H9 (cell line): ENCODE measurements around the gene TENM4. TPM values are rescaled to one million over a fixed set of nuclear protein-coding genes. Genes with fewer than 3 reads are reported as not detected.

ENCODE experiments used
- DNase-seq: peaks from one replicate; pipeline ENCODE4 v3.0.0-alpha.2; 2017
- H2AFZ ChIP-seq: one replicate; pipeline ENCODE4 v1.6.1; 2013; ENCODE audit warnings: mild to moderate bottlenecking, low read length, control low read depth, moderate library complexity
- H2AK5ac ChIP-seq: 2 replicates; pipeline ENCODE4 v1.6.1; 2013; ENCODE audit warnings: low read length, control low read depth, mixed read lengths; ENCODE audit not compliant: insufficient read length
- H2BK120ac ChIP-seq: one replicate; pipeline ENCODE4 v1.6.1; 2013; ENCODE audit warnings: low read depth, mild to moderate bottlenecking, low read length, control low read depth, inconsistent platforms; ENCODE audit not compliant: poor library complexity, severe bottlenecking
- H2BK12ac ChIP-seq: 2 replicates; pipeline ENCODE4 v1.6.1; 2013; ENCODE audit warnings: low read length, control low read depth, mixed read lengths, low read depth; ENCODE audit not compliant: insufficient read length
- H2BK15ac ChIP-seq: 2 replicates; pipeline ENCODE4 v1.6.1; 2013; ENCODE audit warnings: low read depth, low read length, control low read depth
- H2BK20ac ChIP-seq: one replicate; pipeline ENCODE4 v1.6.1; 2013; ENCODE audit warnings: low read depth, mild to moderate bottlenecking, low read length, control low read depth, inconsistent platforms; ENCODE audit not compliant: poor library complexity, severe bottlenecking
- H2BK5ac ChIP-seq: 2 replicates; pipeline ENCODE4 v1.6.1; 2013; ENCODE audit warnings: low read length, control low read depth, mixed read lengths; ENCODE audit not compliant: insufficient read length
- H3K14ac ChIP-seq: 2 replicates; pipeline ENCODE4 v1.6.1; 2013; ENCODE audit warnings: low read length, control low read depth; ENCODE audit not compliant: insufficient read depth
- H3K18ac ChIP-seq: 2 replicates; pipeline ENCODE4 v1.6.1; 2013; ENCODE audit warnings: low read depth, mild to moderate bottlenecking, mixed read lengths, low read length, control low read depth; ENCODE audit not compliant: insufficient read length
- H3K23ac ChIP-seq: 2 replicates; pipeline ENCODE4 v1.6.1; 2013; ENCODE audit warnings: low read length, control low read depth, mixed read lengths, low read depth; ENCODE audit not compliant: insufficient read length
- H3K23me2 ChIP-seq: 2 replicates; pipeline ENCODE4 v1.6.1; 2013; ENCODE audit warnings: low read depth, mild to moderate bottlenecking, mixed read lengths, low read length, control low read depth; ENCODE audit not compliant: insufficient read length, poor library complexity, severe bottlenecking
- H3K27ac ChIP-seq: 2 replicates; pipeline ENCODE4 v1.5.1; 2013; ENCODE audit warnings: low read length, control low read depth, mixed read lengths, low read depth; ENCODE audit not compliant: insufficient read length
- H3K27me3 ChIP-seq: 2 replicates; pipeline ENCODE4 v1.6.1; 2013; ENCODE audit warnings: low read length, control low read depth, inconsistent platforms; ENCODE audit not compliant: insufficient read depth
- H3K4ac ChIP-seq: 2 replicates; pipeline ENCODE4 v1.6.1; 2013; ENCODE audit warnings: low read depth, mild to moderate bottlenecking, control low read depth, inconsistent platforms, low read length, moderate library complexity
- H3K4me1 ChIP-seq: 2 replicates; pipeline ENCODE4 v1.6.1; 2013; ENCODE audit warnings: low read length, control low read depth, inconsistent platforms; ENCODE audit not compliant: insufficient read depth
- H3K4me2 ChIP-seq: 2 replicates; pipeline ENCODE4 v1.6.1; 2013; ENCODE audit warnings: low read length, control low read depth, mixed read lengths; ENCODE audit not compliant: insufficient read length, insufficient read depth
- H3K56ac ChIP-seq: 2 replicates; pipeline ENCODE4 v1.6.1; 2013; ENCODE audit warnings: low read depth, mild to moderate bottlenecking, mixed read lengths, low read length, control low read depth; ENCODE audit not compliant: insufficient read length
- H3K79me1 ChIP-seq: 2 replicates; pipeline ENCODE4 v1.6.1; 2013; ENCODE audit warnings: low read depth, mild to moderate bottlenecking, moderate library complexity, low read length, control low read depth, inconsistent platforms; ENCODE audit not compliant: insufficient read depth, poor library complexity, severe bottlenecking
- H3K79me2 ChIP-seq: 2 replicates; pipeline ENCODE4 v1.6.1; 2013; ENCODE audit warnings: low read length, control low read depth, inconsistent platforms; ENCODE audit not compliant: insufficient read depth
- H3K9ac ChIP-seq: 2 replicates; pipeline ENCODE4 v1.6.1; 2013; ENCODE audit warnings: low read length, control low read depth, mixed read lengths; ENCODE audit not compliant: insufficient read length; ENCODE audit errors: extremely low read depth
- H3K9me3 ChIP-seq: one replicate; pipeline ENCODE4 v1.6.1; 2013; ENCODE audit warnings: low read depth, low read length, inconsistent platforms; ENCODE audit not compliant: control insufficient read depth
- H3T11ph ChIP-seq: one replicate; pipeline ENCODE4 v1.6.1; 2013; ENCODE audit warnings: mild to moderate bottlenecking, low read length, control low read depth, inconsistent platforms
- H4K20me1 ChIP-seq: one replicate; pipeline ENCODE4 v1.6.1; 2013; ENCODE audit not compliant: control insufficient read depth, insufficient read length, insufficient read depth
- H4K5ac ChIP-seq: 2 replicates; pipeline ENCODE4 v1.6.1; 2013; ENCODE audit warnings: low read depth, mild to moderate bottlenecking, mixed read lengths, low read length, control low read depth; ENCODE audit not compliant: insufficient read length
- H4K8ac ChIP-seq: replicated peaks from 2 replicates; pipeline ENCODE4 v1.6.1; 2013; ENCODE audit warnings: low read length, control low read depth, mixed read lengths, low read depth; ENCODE audit not compliant: insufficient read length
- H4K91ac ChIP-seq: 2 replicates; pipeline ENCODE4 v1.6.1; 2013; ENCODE audit warnings: low read depth, mild to moderate bottlenecking, moderate library complexity, mixed read lengths, low read length, control low read depth; ENCODE audit not compliant: insufficient read length
- H3K27ac Mint-ChIP-seq, 3 experiments: 2 replicates in 2 of 3; 3 replicates in 1 of 3; pipeline ENCODE4 v1.8.0; 2020 to 2021; ENCODE audit warnings: mixed read lengths in 3 of 3, mild to moderate bottlenecking in 1 of 3, moderate library complexity in 1 of 3
- H3K27me3 Mint-ChIP-seq: 2 replicates; pipeline ENCODE4 v1.8.0; 2021; ENCODE audit warnings: low read depth, mild to moderate bottlenecking, moderate library complexity, mixed read lengths
- H3K36me3 Mint-ChIP-seq, 3 experiments: 2 replicates in 2 of 3; 3 replicates in 1 of 3; pipeline ENCODE4 v1.8.0; 2020 to 2021; ENCODE audit warnings: low read depth in 3 of 3, mixed read lengths in 3 of 3; ENCODE audit not compliant: insufficient read depth in 1 of 3
- H3K4me1 Mint-ChIP-seq, 2 experiments: 2 replicates each; pipeline ENCODE4 v1.8.0; 2020; ENCODE audit warnings: mixed read lengths in 2 of 2
- H3K4me3 Mint-ChIP-seq, 2 experiments: 2 replicates in 1 of 2; 3 replicates in 1 of 2; pipeline ENCODE4 v1.8.0; 2020 to 2021; ENCODE audit warnings: mild to moderate bottlenecking in 2 of 2, mixed read lengths in 2 of 2, moderate library complexity in 1 of 2
- H3K9me3 Mint-ChIP-seq, 2 experiments: 2 replicates in 1 of 2; 3 replicates in 1 of 2; pipeline ENCODE4 v1.8.0; 2020; ENCODE audit warnings: mild to moderate bottlenecking in 2 of 2, mixed read lengths in 2 of 2, moderate library complexity in 1 of 2
- CTCF ChIP-seq: fragments of 200-600 bp; sonication (generic); conservative IDR thresholded peaks from 3 replicates; pipeline ENCODE4 v1.8.0; 2021; ENCODE audit warnings: antibody characterized with exemption, mild to moderate bottlenecking
- total RNA-seq: library from RNA; stranded (reverse); gene quantifications from 2 replicates; pipeline ENCODE4 v1.2.1, GENCODE V29; 2021

The TENM4 gene
- total RNA-seq, 1 experiment from 2014 or later = 4.6 TPM

GRCh38 chr11:78643676-78644056, 797.2 kb downstream of the TENM4 start:
- H2BK20ac ChIP-seq = no peak overlapping the region
- H3K79me2 ChIP-seq = no peaks in the 10 kb centered on the region
- Mint-ChIP-seq H3K9me3 (peaks cover 4 to 6% of the 10 kb centered on the region in 2 experiments; a peak in 3 of 5 replicates), H3K27me3 (peaks cover 7% of the 10 kb centered on the region), H3K4me3 (no peak overlapping the region), H3K36me3 (no peaks in the 10 kb centered on the region), H3K4me1 (no peaks in the 10 kb centered on the region), H3K27ac (no peak overlapping the region)
- H3K23me2 ChIP-seq = no peaks in the 10 kb centered on the region
- no peak overlapping the region for H3K9ac ChIP-seq
- no peak overlapping the region for H3K23ac ChIP-seq
- no peak overlapping the region for H4K91ac ChIP-seq
- no peak overlapping the region for H2BK5ac ChIP-seq
- no peaks in the 10 kb centered on the region for H3K27me3 ChIP-seq
- H3K14ac ChIP-seq = no peak overlapping the region
- no peak overlapping the region for H3K27ac ChIP-seq
- no peak overlapping the region for H3T11ph ChIP-seq
- no peaks in the 10 kb centered on the region for H3K79me1 ChIP-seq
- H3K18ac ChIP-seq = no peak overlapping the region
- no peaks in the 10 kb centered on the region for H3K4me1 ChIP-seq
- no peak for DNase-seq
- no peak for TF ChIP-seq CTCF
- H4K5ac ChIP-seq = no peak overlapping the region
- no peak overlapping the region for H3K4me2 ChIP-seq
- H3K56ac ChIP-seq = no peak overlapping the region
- H2AFZ ChIP-seq = no peak overlapping the region
- no peak overlapping the region for H2BK12ac ChIP-seq
- H4K20me1 ChIP-seq = no peaks in the 10 kb centered on the region
- H2BK120ac ChIP-seq = no peak overlapping the region
- H4K8ac ChIP-seq = no peak overlapping the region
- no peak overlapping the region for H2BK15ac ChIP-seq
- no peak overlapping the region for H3K4ac ChIP-seq
- no peaks in the 10 kb centered on the region for H3K9me3 ChIP-seq
- H2AK5ac ChIP-seq = no peak overlapping the region
